Left renal cortex interstitium (tissue), 4 donors: Measurements from ENCODE around the gene ARMC8. TPM values are rescaled to one million over a fixed set of nuclear protein-coding genes. Genes with fewer than 3 reads are reported as not detected.
"Not testable (repeated sequence)": the region's sequence is repeated elsewhere in the genome, so short reads cannot be mapped to it uniquely, and the experiment has no call there.

Source experiments
- DNase-seq, 4 donors: peaks; one replicate each; pipeline ENCODE4 v3.0.0-alpha.2; 2013; ENCODE audit warnings: low read depth in 4 of 4, low spot score in 2 of 4, missing footprints in 1 of 4
- polyA plus RNA-seq, 4 donors: library from polyadenylated mRNA; unstranded; fragments of 120-200 nt; gene quantifications; one replicate each; pipeline ENCODE4 v1.2.1, GENCODE V29; 2013; ENCODE audit not compliant: insufficient read length in 4 of 4

Gene ARMC8
- 10 to 100 TPM; 40.0 to 53.1 (median 48.3) TPM for polyA plus RNA-seq

- DNase-seq, result peak; percentile 29 to 91 (median 88)
Observed at GRCh38 chr3:138187296-138188012, at the start of gene ARMC8. ARMC8 (plus strand) TSS chr3:138187301; CDS start chr3:138187555, 254 bp downstream.

- no peak for DNase-seq
Observed at GRCh38 chr3:138137861-138138260, 49.2 kb upstream of the ARMC8 start.

- no peak for DNase-seq
Observed at GRCh38 chr3:138139691-138140090, 47.4 kb upstream of the ARMC8 start.

- DNase-seq, result no peak
Observed at GRCh38 chr3:138140940-138141339, 46.2 kb upstream of the ARMC8 start.

- not testable (repeated sequence) for DNase-seq
Observed at GRCh38 chr3:138142181-138142580, 44.9 kb upstream of the ARMC8 start.

GRCh38 chr3:138148503-138148902 lies 38.6 kb upstream of the ARMC8 start:
- no peak for DNase-seq

- no peak for DNase-seq
Observed at GRCh38 chr3:138154534-138154933, 32.6 kb upstream of the ARMC8 start.

GRCh38 chr3:138157743-138158142 lies 29.4 kb upstream of the ARMC8 start:
- no peak for DNase-seq

- DNase-seq, result no peak
Observed at GRCh38 chr3:138165061-138165460, 22.0 kb upstream of the ARMC8 start.

GRCh38 chr3:138172625-138173024 lies 14.5 kb upstream of the ARMC8 start:
- DNase-seq, result no peak

GRCh38 chr3:138173769-138174420 lies 13.2 kb upstream of the ARMC8 start:
- DNase-seq, result no peak

GRCh38 chr3:138174421-138175131 lies 12.5 kb upstream of the ARMC8 start, which contains the start of gene DBR1:
DBR1 (minus strand) TSS chr3:138174921; CDS start chr3:138174795, 126 bp downstream.
- peak; percentile 65 to 91 (median 78) for DNase-seq

GRCh38 chr3:138180375-138181029 lies 6.6 kb upstream of the ARMC8 start:
- DNase-seq, result no peak

GRCh38 chr3:138184994-138185393 lies 2.1 kb upstream of the ARMC8 start:
- no peak for DNase-seq

- no peak for DNase-seq
Observed at GRCh38 chr3:138186221-138186620, 880 bp upstream of the ARMC8 start.

- peak in 1 of 4 donors; percentile 84 for DNase-seq
Observed at GRCh38 chr3:138186803-138187295, 252 bp upstream of the ARMC8 start.

- no peak for DNase-seq
Observed at GRCh38 chr3:138188013-138188730, 1.1 kb downstream of the ARMC8 start.

GRCh38 chr3:138195481-138195880 lies 8.4 kb downstream of the ARMC8 start:
- DNase-seq, result no peak

- no peak for DNase-seq
Observed at GRCh38 chr3:138196023-138196422, 8.9 kb downstream of the ARMC8 start.

GRCh38 chr3:138197058-138197457 lies 10.0 kb downstream of the ARMC8 start:
- no peak for DNase-seq
